ENCODE measurements around the gene PHTF1.
A peak's percentile ranks its signal among the peaks of the same experiment; 100 is the strongest.
"Not testable (repeated sequence)": the region's sequence is repeated elsewhere in the genome, so short reads cannot be mapped to it uniquely, and the experiment has no call there.

The PHTF1 gene

DNA sequence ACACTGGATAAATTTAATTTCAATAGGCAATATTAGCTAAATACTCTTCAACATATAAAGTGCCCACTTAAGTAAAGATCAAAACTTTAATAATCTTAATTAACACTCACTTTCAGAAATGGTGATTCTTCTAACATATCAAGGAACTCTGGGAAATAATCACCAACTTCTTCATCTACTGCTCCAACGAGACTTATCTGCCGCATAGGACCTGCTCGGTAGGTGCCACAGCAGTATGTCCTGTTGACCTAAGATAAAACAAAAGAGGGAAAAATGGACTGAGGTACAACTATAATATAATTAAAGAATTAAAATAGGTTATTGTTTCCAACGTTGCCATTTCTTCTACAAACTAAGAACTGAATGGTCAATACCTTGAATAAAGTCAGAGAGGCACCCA, 18.3 kb upstream of the PHTF1 start:
- no peak for DNase-seq (ENCODE audit: low spot score)

DNA sequence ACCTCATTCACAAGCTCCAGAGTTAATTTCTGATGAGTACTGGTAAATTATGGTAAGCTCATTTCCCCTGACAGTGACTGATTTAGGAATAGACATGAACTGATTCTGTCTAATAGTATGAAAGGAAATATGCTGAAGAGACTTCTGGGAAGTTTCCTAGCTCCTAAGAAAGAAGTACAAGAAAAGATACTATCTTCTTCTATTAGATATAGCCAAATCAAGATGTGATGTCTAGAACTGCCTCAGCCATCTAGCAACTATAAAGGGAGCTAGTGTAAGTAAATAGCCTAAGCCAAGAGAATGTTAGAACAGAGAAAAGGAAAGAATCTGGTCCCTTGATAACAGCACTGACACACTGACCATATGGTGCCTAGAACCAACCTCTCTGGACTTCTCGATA, 10.7 kb upstream of the PHTF1 start:
- no peak for DNase-seq (ENCODE audit: low spot score)

DNA sequence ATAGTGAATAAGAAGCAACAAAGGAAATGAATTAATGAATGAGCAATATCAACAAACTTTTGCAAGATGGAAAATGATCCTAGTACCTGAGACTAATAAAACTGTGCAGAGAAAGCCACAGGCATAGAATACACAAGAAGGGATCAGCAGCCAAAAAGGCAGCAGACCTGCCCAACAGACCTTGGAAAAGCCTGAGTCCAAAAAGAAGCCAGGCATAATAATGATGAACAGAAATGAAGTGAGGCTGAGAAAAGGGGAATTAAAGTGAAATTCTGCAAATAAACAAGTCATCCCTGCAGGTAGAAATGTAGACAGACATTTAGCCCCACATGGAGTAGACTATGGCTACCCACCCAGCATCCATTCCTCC, 10.3 kb upstream of the PHTF1 start:
- DNase-seq (ENCODE audit: low spot score): no peak

DNA sequence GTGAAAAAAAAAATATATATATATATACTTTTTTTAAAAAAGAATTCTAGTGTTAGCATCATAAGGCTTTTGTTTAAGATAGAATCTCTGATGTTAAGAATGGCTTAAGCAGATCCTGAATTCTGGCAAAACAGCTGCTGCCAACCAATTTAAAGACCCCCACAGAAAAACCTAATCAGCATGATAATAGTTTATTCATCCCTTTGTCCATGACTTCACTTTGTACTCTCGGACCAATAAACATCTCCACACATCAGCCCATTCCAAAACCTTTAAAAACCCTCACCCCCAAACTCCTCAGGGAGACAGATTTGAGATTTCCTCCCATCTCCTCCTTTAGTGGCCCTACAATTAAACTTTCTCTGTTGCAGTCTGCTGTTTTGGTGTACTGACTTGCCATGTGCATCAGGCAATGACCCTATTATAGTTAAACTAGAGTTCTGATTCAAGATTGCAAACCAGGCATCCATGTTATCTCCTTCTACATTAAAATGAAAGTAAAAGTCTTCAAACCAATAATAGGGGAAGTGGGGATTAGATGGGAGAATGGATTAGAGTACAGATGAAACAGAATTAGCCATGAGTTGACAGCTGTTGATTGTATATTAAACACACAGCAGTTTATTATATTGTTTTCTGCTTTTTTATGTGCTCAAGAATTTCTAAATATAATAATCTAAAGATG, 9.8 kb upstream of the PHTF1 start:
- DNase-seq (ENCODE audit: low spot score): no peak

DNA sequence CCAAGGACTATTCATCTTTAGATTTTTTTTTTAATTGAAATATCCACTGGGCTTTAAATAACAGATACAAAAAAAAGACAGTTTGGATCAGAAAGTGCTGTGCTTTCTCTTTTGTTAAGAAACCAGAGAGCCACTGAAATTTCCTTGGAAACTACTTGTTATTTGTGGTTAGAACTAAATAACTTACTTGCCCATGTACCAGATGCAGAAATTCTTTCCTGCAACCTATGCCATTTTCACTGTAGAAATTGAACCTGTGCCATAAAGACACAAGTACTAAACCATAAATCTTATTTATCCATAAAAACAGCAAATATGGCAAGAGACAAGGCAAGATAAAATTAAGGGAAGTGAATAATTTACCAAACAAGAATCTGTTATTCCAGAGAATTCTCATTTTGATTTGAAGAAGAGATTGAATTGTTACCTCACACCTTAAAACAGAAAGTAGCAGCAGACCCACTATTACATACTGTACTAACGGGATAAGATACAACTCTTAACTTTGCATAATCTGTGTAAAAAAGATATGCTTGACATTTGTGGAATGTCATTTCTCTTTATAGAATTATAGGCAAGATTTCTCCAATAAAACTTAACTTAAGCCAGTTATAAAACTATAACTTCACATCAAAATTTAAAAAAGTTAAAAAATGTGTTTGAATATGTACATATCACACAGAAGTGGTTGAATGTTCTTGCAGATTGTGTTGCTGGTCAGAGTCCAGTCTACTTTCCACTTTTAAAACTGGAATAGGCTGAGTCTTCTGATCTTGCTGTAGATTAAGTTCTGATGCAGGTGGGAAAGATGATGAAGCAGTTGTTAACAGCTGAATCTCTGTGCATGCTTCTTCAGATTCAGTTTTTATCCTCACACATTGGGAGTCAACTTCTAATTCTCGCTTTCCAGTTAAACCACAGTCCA, 6.3 kb upstream of the PHTF1 start:
- DNase-seq (ENCODE audit: low spot score): no peak

DNA sequence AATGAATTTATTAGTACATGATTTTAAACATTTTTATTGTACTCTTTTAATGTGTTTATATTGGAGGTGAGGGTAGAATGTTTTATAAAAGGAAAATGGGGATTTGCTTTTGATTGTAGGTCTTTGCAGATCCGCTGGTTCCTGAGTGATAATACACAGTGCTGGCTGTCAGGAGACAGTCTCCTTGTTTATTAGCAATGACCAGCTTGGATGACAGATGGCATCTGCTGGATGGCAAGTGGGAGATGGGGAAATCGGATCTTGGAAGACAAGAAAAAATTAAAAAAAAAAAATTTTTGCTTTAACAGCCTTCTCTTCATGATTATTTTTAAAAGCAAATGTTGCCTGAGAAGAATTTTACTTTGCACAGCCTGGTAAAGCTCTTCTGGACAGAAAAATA, 4.4 kb upstream of the PHTF1 start:
- no peak for DNase-seq (ENCODE audit: low spot score)

DNA sequence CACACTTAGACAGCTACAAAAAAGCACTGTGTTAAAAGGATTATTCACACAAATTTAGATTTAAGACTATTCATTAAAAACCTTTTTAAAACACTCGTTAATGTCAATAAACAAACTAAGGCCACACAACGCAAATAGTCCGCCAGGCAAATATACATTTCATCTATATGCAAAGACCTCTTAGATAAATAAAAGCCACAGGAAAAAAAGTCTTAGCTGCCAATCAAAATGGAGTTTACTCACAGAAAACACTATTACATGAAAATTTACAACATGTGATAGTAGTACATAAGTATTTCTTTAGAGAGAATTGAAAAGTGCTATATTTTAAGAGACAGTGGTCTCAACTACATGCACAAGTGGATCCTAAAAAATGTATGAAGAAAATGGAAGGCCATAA, 2.7 kb upstream of the PHTF1 start:
- DNase-seq (ENCODE audit: low spot score): no peak

DNA sequence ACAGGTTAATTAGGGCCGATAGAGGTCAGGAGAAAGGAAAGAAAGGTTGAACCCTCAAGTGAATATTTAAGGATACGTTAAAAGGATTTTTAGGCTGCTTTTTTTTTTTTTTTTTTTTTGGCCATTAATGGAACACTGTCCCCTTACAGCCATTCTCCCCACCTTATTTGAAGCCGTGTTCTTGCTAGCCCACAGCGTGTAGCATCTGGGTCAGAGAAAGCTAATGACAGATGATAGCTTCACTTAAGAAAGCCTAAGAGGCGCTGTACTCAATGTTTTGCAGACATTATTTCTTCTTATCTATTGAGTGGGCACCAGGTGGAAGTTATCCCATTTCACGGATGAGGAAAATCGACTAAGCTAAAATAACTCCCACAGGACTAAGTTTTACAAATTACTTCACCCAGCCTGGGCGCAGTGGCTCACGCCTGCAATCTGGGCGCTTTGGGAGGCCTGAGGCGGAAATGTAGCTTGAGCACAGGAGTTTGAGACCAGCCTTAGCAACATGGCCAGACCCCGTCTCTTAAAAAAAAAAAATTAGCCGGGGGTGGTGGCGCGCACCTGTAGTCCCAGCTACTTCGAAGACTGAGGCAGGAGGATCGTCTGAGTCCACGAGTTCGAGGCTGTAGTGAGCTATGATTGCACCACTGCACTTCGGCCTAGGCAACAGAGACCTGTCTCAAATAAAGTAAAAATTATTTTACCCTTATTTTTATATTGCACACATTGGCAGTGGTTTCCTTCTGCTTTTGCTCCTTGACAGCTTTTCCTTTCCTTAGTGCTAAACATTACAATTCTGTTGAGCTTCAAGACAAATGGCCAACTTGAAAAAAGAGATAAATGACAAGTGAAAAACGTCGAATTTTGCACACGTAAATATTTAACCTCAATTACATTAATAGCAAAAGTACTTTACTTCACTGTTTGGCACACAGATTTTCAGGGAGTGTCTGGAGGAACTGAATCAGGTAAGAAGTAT, 1.1 kb upstream of the PHTF1 start:
- DNase-seq (ENCODE audit: low spot score): no peak

DNA sequence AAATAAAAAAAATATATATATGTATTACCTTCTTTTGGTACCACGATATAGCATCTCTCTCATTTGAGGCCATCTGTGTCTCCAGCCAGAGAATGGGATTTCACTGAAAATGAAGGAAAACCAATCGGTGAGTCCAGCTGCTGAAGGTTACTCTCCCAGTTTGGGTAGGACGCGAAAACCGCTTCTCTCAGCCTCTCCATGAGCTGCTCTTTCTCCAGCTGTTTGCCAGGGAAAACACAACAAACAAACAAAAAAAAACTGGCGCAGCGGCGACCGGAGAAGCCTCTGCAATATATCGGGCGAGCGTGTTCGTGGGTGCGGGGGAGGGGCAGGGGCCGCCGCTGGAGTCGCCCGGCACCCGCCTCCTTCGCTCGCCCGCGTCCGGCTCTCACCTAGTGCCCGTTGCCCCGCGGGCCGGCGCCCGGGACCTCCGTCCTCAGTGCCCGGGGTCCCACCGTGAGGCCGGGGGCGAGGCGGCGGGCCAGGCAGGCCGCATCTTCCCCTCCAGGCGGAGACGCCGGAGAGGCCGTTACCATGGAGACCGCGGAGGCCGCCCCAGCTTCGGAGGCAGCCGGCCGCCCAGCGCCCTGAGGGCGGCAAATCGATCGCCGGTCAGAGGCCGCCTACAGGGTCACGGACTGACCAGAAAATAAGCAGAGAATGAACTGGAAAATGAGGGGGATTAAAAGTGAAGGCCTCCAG, 504 bp downstream of the PHTF1 start:
- peak; percentile 60 for DNase-seq (ENCODE audit: low spot score)

DNA sequence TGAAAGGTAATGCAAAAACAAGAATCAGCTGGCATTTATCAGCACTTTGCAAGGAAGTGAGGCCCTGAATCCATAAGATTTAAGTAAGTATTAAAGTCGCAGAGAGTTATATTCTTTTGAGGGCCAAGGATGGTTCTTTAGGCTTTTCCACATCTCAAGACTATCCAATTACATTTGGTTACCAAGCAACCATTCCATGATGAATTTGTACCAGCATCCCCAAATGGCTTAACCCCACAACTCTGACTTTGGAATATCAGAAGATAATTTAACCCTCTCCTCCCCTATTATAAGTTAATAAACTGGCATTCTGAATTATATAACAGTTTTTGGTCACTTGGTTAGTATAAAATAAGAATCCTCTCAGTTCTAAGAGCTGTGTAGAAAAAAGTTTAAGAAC, 2.8 kb downstream of the PHTF1 start:
- DNase-seq (ENCODE audit: low spot score): no peak

DNA sequence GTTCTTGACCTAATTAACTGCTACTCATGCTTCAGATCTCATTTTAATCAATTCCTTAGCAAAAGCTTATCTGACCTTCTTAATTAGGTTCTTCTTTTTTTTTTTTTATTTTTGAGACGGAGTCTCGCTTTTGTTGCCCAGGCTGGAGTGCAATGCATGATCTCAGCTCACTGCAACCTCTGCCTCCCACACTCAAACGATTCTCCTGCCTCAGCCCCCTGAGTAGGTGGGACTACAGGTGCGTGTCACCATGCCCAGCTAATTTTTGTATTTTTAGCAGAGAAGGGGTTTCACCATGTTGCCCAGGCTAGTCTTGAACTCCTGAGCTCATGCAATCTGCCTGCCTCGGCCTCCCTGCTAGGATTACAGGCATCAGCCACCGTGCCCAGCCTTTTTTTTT, 6.0 kb downstream of the PHTF1 start:
- DNase-seq (ENCODE audit: low spot score): not testable (repeated sequence)

DNA sequence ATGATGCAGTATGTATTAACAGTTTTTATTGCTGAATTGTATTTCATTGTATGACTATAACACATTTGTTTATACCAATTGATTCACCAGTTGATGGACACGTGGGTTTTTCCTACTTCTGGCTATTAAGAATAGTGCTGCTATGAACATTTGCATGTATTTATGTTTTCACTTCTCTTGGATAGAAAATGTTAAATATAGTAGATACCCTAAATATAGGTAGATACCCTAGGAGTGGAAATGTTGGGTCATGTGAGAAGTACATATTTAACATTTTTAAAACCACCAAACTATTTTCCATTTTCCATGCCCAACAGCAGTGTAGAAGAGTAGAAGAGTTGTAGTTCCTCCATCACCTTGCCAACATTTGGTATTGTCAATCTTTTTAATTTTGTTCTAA, 7.8 kb downstream of the PHTF1 start:
- no peak for DNase-seq (ENCODE audit: low spot score)

DNA sequence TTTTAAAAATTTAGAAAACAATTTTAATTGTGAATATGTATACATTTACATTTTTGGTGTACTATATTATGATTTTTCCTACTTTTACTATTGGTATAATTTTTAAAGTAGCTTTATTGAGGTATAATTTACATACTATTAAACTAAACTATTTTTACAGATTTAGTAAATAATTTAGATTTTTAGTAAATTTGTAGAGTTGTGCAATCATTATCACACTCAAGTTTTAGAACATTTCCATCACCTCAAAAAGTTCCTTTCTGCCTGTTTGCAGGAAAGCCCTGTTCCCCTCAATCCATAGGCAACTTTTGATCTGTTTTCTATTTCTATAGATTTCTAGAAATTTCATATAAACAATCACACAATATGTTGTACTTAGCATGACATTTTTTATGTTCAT, 8.2 kb downstream of the PHTF1 start:
- DNase-seq (ENCODE audit: low spot score): no peak

DNA sequence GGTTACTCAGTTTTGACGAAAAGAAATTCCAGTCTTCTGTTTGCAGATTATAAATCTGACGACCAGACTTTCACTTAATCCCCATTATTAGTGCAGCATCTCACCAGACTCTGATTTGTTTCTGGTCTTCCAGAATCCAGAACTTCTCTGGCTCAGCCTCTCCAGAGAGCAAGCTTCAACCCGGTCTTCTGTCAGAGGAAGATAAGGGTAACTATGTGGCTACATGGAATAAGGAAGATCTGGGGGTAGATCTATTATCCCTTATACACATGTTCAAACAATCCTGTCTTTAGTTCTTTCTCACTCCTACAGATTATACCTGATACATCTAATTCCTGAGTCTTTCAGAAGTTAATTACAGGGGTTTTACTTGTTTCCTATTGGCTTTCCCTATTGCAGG, 9.9 kb downstream of the PHTF1 start:
- no peak for DNase-seq (ENCODE audit: low spot score)

DNA sequence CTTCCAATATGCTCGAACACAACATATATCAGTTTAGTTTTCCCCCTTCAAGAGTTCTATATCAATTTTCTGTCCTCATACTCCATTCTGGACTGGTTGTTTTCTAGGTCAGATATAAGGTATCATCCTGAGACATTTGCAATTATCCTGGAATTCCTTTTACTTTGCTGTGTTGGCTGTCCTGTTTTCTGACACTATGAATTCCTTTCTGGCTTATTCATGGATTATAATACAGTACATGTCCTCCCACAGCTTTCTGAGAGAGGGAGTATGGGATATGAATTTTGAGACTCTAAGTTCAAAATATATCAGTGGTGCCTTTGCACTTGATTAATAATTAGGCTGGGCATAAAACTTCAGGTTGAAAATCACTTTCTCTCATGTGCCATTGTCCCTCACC, 11.9 kb downstream of the PHTF1 start:
- no peak for DNase-seq (ENCODE audit: low spot score)

DNA sequence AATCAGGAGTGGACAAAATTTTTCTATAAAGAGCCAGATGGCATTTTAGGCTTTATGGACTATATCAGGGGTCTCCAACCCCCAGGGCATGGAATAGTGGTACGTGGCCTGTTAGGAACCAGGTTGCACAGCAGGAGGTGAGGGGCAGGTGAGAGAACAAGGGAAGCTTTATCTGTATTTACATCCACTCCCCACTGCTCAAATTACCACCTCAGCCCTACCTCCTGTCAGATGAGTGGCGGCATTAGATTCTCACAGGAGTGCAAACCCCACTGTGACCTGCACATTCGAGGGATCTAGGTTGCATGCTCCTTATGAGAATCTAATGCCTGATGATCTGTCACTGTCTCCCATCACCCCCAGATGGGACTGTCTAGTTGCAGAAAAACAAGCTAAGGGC, 13.9 kb downstream of the PHTF1 start:
- DNase-seq (ENCODE audit: low spot score): no peak

DNA sequence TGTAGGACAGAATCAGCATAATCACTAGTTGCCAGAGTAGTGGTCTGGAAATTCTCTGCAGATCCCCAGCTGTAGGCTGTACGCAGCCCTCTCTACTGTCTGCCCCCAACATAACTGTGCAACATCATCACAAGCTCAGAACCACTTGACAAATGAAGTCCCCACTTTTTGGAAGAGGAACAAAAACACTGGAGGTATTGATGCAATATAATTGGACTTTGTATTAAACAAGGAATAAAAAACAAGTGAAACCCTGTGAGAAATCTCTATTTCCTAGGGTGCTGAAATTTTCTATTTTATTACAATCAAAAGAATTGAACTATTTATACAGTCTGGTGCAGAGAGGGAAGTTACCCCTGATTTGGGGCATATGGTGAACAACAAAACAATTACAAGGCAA, 15.2 kb downstream of the PHTF1 start:
- DNase-seq (ENCODE audit: low spot score): no peak

DNA sequence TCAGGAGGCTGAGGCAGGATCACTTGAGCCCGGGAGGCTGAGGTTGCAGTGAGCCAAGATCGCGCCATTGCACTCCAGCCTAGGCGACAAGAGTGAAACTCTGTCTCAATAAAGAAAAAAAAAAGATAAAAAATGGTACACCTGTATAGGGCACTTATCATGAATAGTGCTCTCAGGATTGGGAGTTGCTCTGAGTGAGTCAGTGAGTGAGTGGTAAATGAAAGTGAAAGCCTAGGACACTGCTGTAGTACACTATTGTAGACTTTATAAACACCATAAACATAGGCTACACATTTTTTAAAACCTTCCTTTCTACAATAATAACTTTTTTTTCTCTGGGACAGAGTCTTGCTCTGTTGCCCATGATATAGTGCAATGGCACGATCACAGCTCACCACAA, 16.8 kb downstream of the PHTF1 start:
- DNase-seq (ENCODE audit: low spot score): no peak

DNA sequence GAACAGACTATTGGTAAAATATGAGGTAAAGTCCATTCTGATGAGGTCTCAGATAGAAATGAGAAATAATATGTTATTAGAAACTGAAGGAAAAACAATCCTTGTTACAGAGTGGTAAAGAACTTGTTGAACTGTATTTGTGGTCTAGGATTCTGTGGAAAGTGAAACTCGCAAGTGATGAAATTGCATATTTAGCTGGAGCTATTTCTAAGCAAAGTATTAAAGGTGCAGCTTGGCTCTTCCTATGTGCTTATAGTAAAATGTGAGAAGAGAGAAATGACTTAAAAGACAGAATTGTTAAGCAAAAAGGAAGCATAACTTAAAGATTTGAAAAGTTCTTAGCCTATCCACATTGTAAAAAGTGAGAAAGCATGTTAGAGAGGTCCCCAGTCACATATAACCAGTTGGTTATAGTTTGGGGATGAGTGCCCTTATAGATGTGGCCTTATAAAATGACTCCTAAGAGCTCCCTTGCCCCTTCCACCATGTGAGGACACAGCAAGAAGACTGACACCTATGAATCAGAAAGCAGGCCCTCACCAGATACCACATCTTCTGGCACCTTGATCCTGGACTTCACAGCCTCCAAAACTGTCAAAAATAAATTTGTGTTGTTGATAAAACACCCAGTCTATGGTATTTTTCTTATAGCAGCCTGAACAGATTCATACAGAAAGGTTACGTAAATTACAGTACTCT, 24.8 kb downstream of the PHTF1 start:
- DNase-seq (ENCODE audit: low spot score): no peak

DNA sequence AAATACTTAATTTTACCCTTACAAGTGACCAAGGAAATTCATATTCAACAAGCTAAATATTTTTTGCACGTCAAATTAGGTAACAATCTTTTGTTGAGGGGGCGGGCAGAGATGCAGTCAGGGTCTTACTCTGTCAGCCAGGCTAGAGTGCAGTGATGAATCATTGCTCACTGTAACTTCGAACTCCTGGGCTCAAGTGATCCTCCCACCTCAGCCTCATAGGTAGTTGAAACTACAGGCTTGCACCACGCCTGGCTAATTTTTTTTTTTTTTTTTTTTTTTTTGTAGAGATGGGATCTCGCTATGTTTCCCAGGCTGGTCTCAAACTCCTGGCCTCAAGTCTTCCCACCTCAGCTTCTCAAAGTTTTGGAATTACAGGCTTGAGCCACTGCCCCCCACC, 26.5 kb downstream of the PHTF1 start:
- no peak for DNase-seq (ENCODE audit: low spot score)

DNA sequence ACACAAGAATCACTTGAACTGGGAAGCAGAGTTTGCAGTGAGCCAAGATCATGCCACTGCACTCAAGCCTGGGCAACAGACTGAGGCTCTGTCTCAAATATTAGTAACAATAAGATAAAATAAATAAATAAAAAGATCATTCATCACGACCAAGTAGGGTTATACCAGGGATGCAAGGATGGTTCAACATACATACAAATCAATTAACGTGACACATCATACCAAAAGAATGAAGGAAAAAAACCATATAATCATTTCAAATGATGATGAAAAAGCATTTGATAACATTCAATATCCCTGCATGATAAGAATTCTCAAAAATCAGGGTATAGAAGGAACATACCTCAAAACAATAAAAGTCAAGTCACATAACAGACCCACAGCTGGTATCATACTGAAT, 38.3 kb downstream of the PHTF1 start:
- DNase-seq (ENCODE audit: low spot score): no peak
